BE2C (cell line): ENCODE data around the gene RALBP1.

Experiments used
- DNase-seq: peaks from one replicate; pipeline ENCODE4 v3.0.0-alpha.2; 2020
- H3K27me3 ChIP-seq: fragments of 250-450 bp; sonication (Bioruptor Pico); 2 replicates; pipeline ENCODE4 v1.5.1; 2020; ENCODE audit warnings: mild to moderate bottlenecking
- H3K36me3 ChIP-seq: fragments of 250-450 bp; sonication (Bioruptor Pico); 2 replicates; pipeline ENCODE4 v1.5.1; 2020; ENCODE audit warnings: mild to moderate bottlenecking
- H3K4me1 ChIP-seq: fragments of 250-450 bp; sonication (Bioruptor Pico); 2 replicates; pipeline ENCODE4 v1.5.1; 2020
- H3K4me3 ChIP-seq: 2 replicates; pipeline ENCODE4 v1.5.1; 2011; ENCODE audit warnings: low read depth, low read length
- H3K9me3 ChIP-seq: fragments of 250-450 bp; sonication (Bioruptor Pico); 2 replicates; pipeline ENCODE4 v1.5.1; 2020
- CTCF ChIP-seq: IDR thresholded peaks from 2 replicates; pipeline ENCODE4 v1.5.1; 2012; ENCODE audit warnings: mild to moderate bottlenecking, low read depth, low read length

Gene RALBP1

GRCh38 chr18:9521770-9522169 is 46.5 kb downstream of the RALBP1 start:
- H3K4me1 ChIP-seq: no peaks in the 10 kb centered on the region

GRCh38 chr18:9522952-9523351 is 47.6 kb downstream of the RALBP1 start:
- H3K36me3 ChIP-seq: no peaks in the 10 kb centered on the region
- no peaks in the 10 kb centered on the region for H3K9me3 ChIP-seq
- no peak for DNase-seq
- no peak for TF ChIP-seq CTCF
- no peaks in the 10 kb centered on the region for H3K27me3 ChIP-seq
- no peaks in the 10 kb centered on the region for H3K4me1 ChIP-seq
- no peak overlapping the region for H3K4me3 ChIP-seq

More at GRCh38 chr18:9521770-9522169, 46.5 kb downstream of the RALBP1 start:
- Histone ChIP-seq H3K36me3 (no peaks in the 10 kb centered on the region), H3K9me3 (no peaks in the 10 kb centered on the region), H3K27me3 (no peaks in the 10 kb centered on the region), H3K4me3 (no peak overlapping the region)
- TF ChIP-seq CTCF: no peak
- no peak for DNase-seq

- H3K36me3 ChIP-seq: no peaks in the 10 kb centered on the region
- no peak for DNase-seq
- no peaks in the 10 kb centered on the region for H3K4me1 ChIP-seq
- no peaks in the 10 kb centered on the region for H3K9me3 ChIP-seq
- no peak overlapping the region for H3K4me3 ChIP-seq
- H3K27me3 ChIP-seq: no peaks in the 10 kb centered on the region
- TF ChIP-seq CTCF: no peak
Measured at GRCh38 chr18:9526458-9526857, 51.1 kb downstream of the RALBP1 start.

- no peak overlapping the region for H3K4me3 ChIP-seq
- H3K36me3 ChIP-seq: no peaks in the 10 kb centered on the region
- no peaks in the 10 kb centered on the region for H3K27me3 ChIP-seq
- no peaks in the 10 kb centered on the region for H3K4me1 ChIP-seq
- no peak for DNase-seq
- TF ChIP-seq CTCF: no peak
- H3K9me3 ChIP-seq: no peaks in the 10 kb centered on the region
Measured at GRCh38 chr18:9530226-9531009, 55.1 kb downstream of the RALBP1 start.

- no peak for TF ChIP-seq CTCF
- DNase-seq: no peak
- H3K4me3 ChIP-seq: no peak overlapping the region
- H3K4me1 ChIP-seq: no peaks in the 10 kb centered on the region
- no peaks in the 10 kb centered on the region for H3K27me3 ChIP-seq
- H3K36me3 ChIP-seq: no peaks in the 10 kb centered on the region
- no peaks in the 10 kb centered on the region for H3K9me3 ChIP-seq
Measured at GRCh38 chr18:9531791-9532410, 56.6 kb downstream of the RALBP1 start.

GRCh38 chr18:9534844-9535243 is 59.5 kb downstream of the RALBP1 start:
- H3K4me1 ChIP-seq: no peaks in the 10 kb centered on the region

More at GRCh38 chr18:9534844-9535243, 59.5 kb downstream of the RALBP1 start:
- Histone ChIP-seq H3K27me3 (no peaks in the 10 kb centered on the region), H3K9me3 (no peaks in the 10 kb centered on the region), H3K36me3 (no peaks in the 10 kb centered on the region), H3K4me3 (no peak overlapping the region)
- no peak for DNase-seq
- TF ChIP-seq CTCF: no peak
